Measurements from ENCODE around the gene RABGAP1L.

DNA sequence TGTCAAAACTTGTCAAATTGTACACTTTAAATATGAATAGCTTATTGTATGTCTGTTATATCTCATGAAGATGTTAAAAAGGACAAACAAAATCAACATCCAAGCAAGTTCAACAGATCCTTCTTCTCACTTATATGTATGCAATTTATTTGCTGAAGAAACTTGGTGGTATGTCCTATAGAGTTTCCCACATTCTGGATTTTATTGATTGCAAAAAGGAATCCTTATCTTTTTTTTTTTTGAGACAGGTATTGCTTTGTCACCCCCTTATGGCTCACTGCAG lies 5.6 kb upstream of the RABGAP1L start:
- TF ChIP-seq TAF1 (IDR thresholded peaks at IDR 0.05; ENCODE audit: low read depth, low read length), result no peak
- no peak for TF ChIP-seq POLR2A (IDR thresholded peaks at IDR 0.05; ENCODE audit: low read depth, low read length)
